NCI-H345 (cell line): Measurements from ENCODE around the gene INPP5D.
A peak's percentile ranks its signal among the peaks of the same experiment; 100 is the strongest.
"Not testable (repeated sequence)": the region's sequence is repeated elsewhere in the genome, so short reads cannot be mapped to it uniquely, and the experiment has no call there.

ENCODE experiments used
- DNase-seq: peaks from one replicate; lab custom pipeline; 2025; lab: John Stamatoyannopoulos, UW

INPP5D gene

GRCh38 chr2:233092432-233093165 lies 32.5 kb downstream of the INPP5D start:
- DNase-seq: no peak

- DNase-seq: no peak
Observed at GRCh38 chr2:233093166-233093448, 33.0 kb downstream of the INPP5D start.

GRCh38 chr2:233093721-233094120 lies 33.6 kb downstream of the INPP5D start:
- DNase-seq: no peak

GRCh38 chr2:233094614-233095013 lies 34.5 kb downstream of the INPP5D start:
- DNase-seq: no peak

- no peak for DNase-seq
Observed at GRCh38 chr2:233096006-233096405, 35.9 kb downstream of the INPP5D start.

- no peak for DNase-seq
Observed at GRCh38 chr2:233098618-233099017, 38.5 kb downstream of the INPP5D start.

- DNase-seq: not testable (repeated sequence)
Observed at GRCh38 chr2:233099820-233100191, 39.7 kb downstream of the INPP5D start.

GRCh38 chr2:233100192-233100998 lies 40.3 kb downstream of the INPP5D start:
- no peak for DNase-seq

GRCh38 chr2:233101141-233101540 lies 41.0 kb downstream of the INPP5D start:
- DNase-seq: no peak

- no peak for DNase-seq
Observed at GRCh38 chr2:233101816-233102215, 41.7 kb downstream of the INPP5D start.

- no peak for DNase-seq
Observed at GRCh38 chr2:233105156-233105895, 45.2 kb downstream of the INPP5D start.

- no peak for DNase-seq
Observed at GRCh38 chr2:233105930-233106329, 45.8 kb downstream of the INPP5D start.

- no peak for DNase-seq
Observed at GRCh38 chr2:233107011-233107410, 46.9 kb downstream of the INPP5D start.

- DNase-seq: no peak
Observed at GRCh38 chr2:233107831-233108300, 47.7 kb downstream of the INPP5D start.

- DNase-seq: no peak
Observed at GRCh38 chr2:233108611-233109490, 48.7 kb downstream of the INPP5D start.

- DNase-seq: no peak
Observed at GRCh38 chr2:233111427-233111826, 51.3 kb downstream of the INPP5D start.

- DNase-seq: no peak
Observed at GRCh38 chr2:233112329-233112728, 52.2 kb downstream of the INPP5D start.

GRCh38 chr2:233112776-233113452 lies 52.8 kb downstream of the INPP5D start:
- no peak for DNase-seq

GRCh38 chr2:233114421-233114861 lies 54.3 kb downstream of the INPP5D start:
- no peak for DNase-seq

GRCh38 chr2:233115121-233115520 lies 55.0 kb downstream of the INPP5D start:
- peak; percentile 80 for DNase-seq

GRCh38 chr2:233115741-233116140 lies 55.6 kb downstream of the INPP5D start:
- DNase-seq: peak; percentile 35
